K562 (cell line): Measurements from ENCODE around the gene AICDA.
"Not testable (repeated sequence)": the region's sequence is repeated elsewhere in the genome, so short reads cannot be mapped to it uniquely, and the experiment has no call there.

Experiments used
- EZH2 ChIP-seq: IDR thresholded peaks from 2 replicates; pipeline ENCODE4 v1.6.1; 2012; ENCODE audit warnings: low read depth, mild to moderate bottlenecking, inconsistent platforms, low read length, borderline replicate concordance
- IRF2 ChIP-seq: sonication (generic); formaldehyde crosslinking; IDR thresholded peaks from 2 replicates; pipeline ENCODE4 v1.8.1; 2022; ENCODE audit warnings: mild to moderate bottlenecking, missing genetic modification reagents
- NFE2L1 ChIP-seq: fragments of 450-650 bp; IDR thresholded peaks from 2 replicates; pipeline ENCODE4 v1.6.1; 2016; ENCODE audit warnings: missing genetic modification characterization, low read depth, mild to moderate bottlenecking, missing compliant biosample characterization, moderate library complexity, borderline replicate concordance
- PCBP2 ChIP-seq: fragments of 200-400 bp; formaldehyde crosslinking; IDR thresholded peaks from 2 replicates; pipeline ENCODE4 v1.6.1; 2018; ENCODE audit warnings: low read length, low read depth, mild to moderate bottlenecking, moderate library complexity; ENCODE audit not compliant: poor library complexity, severe bottlenecking
- POLR2A ChIP-seq: fragments of 450-650 bp; conservative IDR thresholded peaks from 2 replicates; pipeline ENCODE4 v1.6.1; 2016
- POLR2AphosphoS5 ChIP-seq: IDR thresholded peaks from 2 replicates; pipeline ENCODE4 v1.6.1; 2011; ENCODE audit warnings: mild to moderate bottlenecking, low read depth, low read length, moderate library complexity; ENCODE audit not compliant: control insufficient read depth, insufficient read depth
- ZBTB7A ChIP-seq: IDR thresholded peaks from 2 replicates; pipeline ENCODE4 v1.6.1; 2011; ENCODE audit warnings: low read depth, mild to moderate bottlenecking, low read length, moderate library complexity, borderline replicate concordance; ENCODE audit not compliant: control insufficient read depth
- ZBTB8A ChIP-seq: fragments of 450-650 bp; IDR thresholded peaks from 2 replicates; pipeline ENCODE4 v1.6.1; 2018; ENCODE audit warnings: mild to moderate bottlenecking, moderate library complexity; ENCODE audit not compliant: partially characterized antibody
- TF ChIP-seq, protein P1 (sequence below), 3 experiments: IDR thresholded peaks in 2 of 3; conservative IDR thresholded peaks in 1 of 3; 2 replicates each; pipeline ENCODE4 v1.5.1; 2011 to 2012; ENCODE audit warnings: low read length in 3 of 3, mild to moderate bottlenecking in 3 of 3, control low read depth in 2 of 3, improper control_type of control experiment in 1 of 3, inconsistent platforms in 1 of 3, low read depth in 1 of 3, mixed read lengths in 1 of 3, moderate library complexity in 1 of 3; ENCODE audit not compliant: insufficient read depth in 2 of 3

GRCh38 chr12:8584478-8584877 lies 28.2 kb downstream of the AICDA start:
- not testable (repeated sequence) for TF ChIP-seq POLR2AphosphoS5; ZBTB8A; ZBTB7A; IRF2 (CRISPR knock-in tag); NFE2L1 (tag); EZH2; POLR2A; PCBP2
- TF ChIP-seq, protein P1, sequence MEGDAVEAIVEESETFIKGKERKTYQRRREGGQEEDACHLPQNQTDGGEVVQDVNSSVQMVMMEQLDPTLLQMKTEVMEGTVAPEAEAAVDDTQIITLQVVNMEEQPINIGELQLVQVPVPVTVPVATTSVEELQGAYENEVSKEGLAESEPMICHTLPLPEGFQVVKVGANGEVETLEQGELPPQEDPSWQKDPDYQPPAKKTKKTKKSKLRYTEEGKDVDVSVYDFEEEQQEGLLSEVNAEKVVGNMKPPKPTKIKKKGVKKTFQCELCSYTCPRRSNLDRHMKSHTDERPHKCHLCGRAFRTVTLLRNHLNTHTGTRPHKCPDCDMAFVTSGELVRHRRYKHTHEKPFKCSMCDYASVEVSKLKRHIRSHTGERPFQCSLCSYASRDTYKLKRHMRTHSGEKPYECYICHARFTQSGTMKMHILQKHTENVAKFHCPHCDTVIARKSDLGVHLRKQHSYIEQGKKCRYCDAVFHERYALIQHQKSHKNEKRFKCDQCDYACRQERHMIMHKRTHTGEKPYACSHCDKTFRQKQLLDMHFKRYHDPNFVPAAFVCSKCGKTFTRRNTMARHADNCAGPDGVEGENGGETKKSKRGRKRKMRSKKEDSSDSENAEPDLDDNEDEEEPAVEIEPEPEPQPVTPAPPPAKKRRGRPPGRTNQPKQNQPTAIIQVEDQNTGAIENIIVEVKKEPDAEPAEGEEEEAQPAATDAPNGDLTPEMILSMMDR (IDR thresholded peaks at IDR 0.05 in 2 of 3, conservative IDR thresholded peaks at IDR 0.05 in 1 of 3; ENCODE audit: insufficient read depth in 2 of 3, low read depth in 1 of 3, low read length in 3 of 3), result not testable (repeated sequence)
